Glutamatergic neuron (in vitro differentiated cells): ENCODE results near the gene TMEM179. TPM values are rescaled to one million over a fixed set of nuclear protein-coding genes. Genes with fewer than 3 reads are reported as not detected.

Experiments used
- DNase-seq: peaks from one replicate; pipeline ENCODE4 v3.0.0; 2022
- H3K27ac Mint-ChIP-seq: one replicate; pipeline ENCODE4 v1.8.0; 2020; ENCODE audit warnings: mild to moderate bottlenecking, mixed read lengths, inconsistent platforms; ENCODE audit not compliant: unreplicated experiment
- H3K27me3 Mint-ChIP-seq: one replicate; pipeline ENCODE4 v1.8.0; 2020; ENCODE audit warnings: mild to moderate bottlenecking, moderate library complexity, mixed read lengths, inconsistent platforms; ENCODE audit not compliant: unreplicated experiment
- H3K36me3 Mint-ChIP-seq: one replicate; pipeline ENCODE4 v1.8.0; 2020; ENCODE audit warnings: mild to moderate bottlenecking, mixed read lengths, inconsistent platforms; ENCODE audit not compliant: unreplicated experiment
- H3K4me1 Mint-ChIP-seq: one replicate; pipeline ENCODE4 v1.8.0; 2020; ENCODE audit warnings: mild to moderate bottlenecking, low read depth, mixed read lengths, inconsistent platforms; ENCODE audit not compliant: unreplicated experiment
- H3K4me3 Mint-ChIP-seq: one replicate; pipeline ENCODE4 v1.8.0; 2020; ENCODE audit warnings: mild to moderate bottlenecking, mixed read lengths, inconsistent platforms; ENCODE audit not compliant: unreplicated experiment
- H3K9me3 Mint-ChIP-seq: one replicate; pipeline ENCODE4 v1.8.0; 2020; ENCODE audit warnings: mild to moderate bottlenecking, moderate library complexity, mixed read lengths, inconsistent platforms; ENCODE audit not compliant: unreplicated experiment
- total RNA-seq: library from RNA; stranded (reverse); fragmentation: NEBNext Ultra II Directional; extraction: Animal tissue kit (Norgen Biotek cat#: 25700); gene quantifications from one replicate; pipeline ENCODE4 v1.2.1, GENCODE V29; 2021; ENCODE audit not compliant: unreplicated experiment
- TF ChIP-seq, protein P1 (sequence below): fragments of 200-600 bp; sonication (generic); IDR thresholded peaks from one replicate; pipeline ENCODE4 v1.5.0; 2021; ENCODE audit not compliant: partially characterized antibody, unreplicated experiment

The TMEM179 gene
- total RNA-seq, 1 donor from 2014 or later, result 28.8 TPM

DNA sequence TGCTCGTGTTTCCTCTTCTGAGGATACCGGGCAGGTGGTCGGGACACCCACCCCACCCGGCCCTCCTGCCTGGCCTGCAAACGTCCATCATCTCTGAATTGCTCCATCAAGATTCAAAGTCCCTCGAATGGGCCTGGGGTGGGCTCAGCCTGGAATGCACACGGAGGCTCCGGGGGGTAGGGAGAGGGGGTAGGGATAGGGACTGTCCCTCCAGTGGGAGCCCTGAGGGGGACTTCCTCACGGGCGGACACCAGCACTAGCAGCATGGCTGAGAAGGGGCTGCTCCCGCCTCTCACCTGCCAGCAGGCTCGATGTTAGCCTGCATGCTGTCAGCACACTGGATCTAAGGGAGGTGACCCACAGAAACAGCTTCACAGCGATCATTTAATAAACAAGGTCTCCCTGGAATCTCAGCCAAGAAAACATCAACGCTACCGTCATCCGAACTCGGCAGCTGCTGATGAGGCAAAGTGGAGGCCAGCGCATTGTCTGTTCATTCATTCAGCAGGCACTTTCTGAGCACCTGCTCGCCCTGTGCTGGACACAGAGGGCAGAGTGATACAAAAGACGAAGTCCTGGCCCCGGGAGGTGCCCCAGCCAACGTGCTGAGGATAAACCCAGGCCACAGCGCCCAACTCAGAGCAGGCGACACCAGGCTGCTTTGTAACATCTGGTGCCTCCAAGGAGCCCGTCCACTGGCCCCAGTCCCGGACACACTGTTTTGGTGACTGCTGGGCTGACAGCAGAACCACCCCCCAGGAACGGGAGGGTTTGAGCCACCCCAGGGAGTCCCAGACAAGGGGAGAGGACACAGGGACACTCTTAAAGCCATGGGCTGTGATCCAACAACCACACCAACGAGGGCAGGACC, 6.3 kb downstream of the TMEM179 start:
- Mint-ChIP-seq H3K27ac (no peak overlapping the region), H3K36me3 (peaks cover 5% of the 10 kb centered on the region), H3K4me3 (no peak overlapping the region), H3K9me3 (peaks cover 5% of the 10 kb centered on the region), H3K4me1 (peaks cover 3% of the 10 kb centered on the region), H3K27me3 (peaks cover 19% of the 10 kb centered on the region)
- peak; percentile 15 for DNase-seq
- TF ChIP-seq, protein P1, sequence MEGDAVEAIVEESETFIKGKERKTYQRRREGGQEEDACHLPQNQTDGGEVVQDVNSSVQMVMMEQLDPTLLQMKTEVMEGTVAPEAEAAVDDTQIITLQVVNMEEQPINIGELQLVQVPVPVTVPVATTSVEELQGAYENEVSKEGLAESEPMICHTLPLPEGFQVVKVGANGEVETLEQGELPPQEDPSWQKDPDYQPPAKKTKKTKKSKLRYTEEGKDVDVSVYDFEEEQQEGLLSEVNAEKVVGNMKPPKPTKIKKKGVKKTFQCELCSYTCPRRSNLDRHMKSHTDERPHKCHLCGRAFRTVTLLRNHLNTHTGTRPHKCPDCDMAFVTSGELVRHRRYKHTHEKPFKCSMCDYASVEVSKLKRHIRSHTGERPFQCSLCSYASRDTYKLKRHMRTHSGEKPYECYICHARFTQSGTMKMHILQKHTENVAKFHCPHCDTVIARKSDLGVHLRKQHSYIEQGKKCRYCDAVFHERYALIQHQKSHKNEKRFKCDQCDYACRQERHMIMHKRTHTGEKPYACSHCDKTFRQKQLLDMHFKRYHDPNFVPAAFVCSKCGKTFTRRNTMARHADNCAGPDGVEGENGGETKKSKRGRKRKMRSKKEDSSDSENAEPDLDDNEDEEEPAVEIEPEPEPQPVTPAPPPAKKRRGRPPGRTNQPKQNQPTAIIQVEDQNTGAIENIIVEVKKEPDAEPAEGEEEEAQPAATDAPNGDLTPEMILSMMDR, result no peak

DNA sequence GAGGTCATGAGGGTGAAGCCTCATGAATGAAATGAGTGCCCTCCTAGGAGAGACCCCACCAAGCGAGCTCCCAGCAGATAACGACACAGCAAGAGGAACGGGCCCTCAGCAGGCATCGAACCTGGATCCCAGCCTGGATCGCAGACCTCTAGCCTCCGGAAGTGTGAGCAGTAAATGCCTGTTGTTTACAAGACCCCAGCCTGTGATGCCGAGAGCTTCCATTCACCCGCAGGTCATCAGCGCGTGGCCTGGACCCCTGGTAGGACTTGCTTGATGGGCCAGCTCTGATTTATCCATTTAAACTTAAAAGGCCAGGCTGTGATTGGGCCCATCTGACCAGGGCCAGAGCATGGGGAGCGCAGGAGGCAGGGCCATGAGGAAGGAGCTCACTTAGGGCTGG, 7.0 kb downstream of the TMEM179 start:
- Mint-ChIP-seq H3K36me3 (peaks cover 5% of the 10 kb centered on the region), H3K27me3 (peaks cover 19% of the 10 kb centered on the region), H3K27ac (no peak overlapping the region), H3K9me3 (peaks cover 5% of the 10 kb centered on the region), H3K4me3 (no peak overlapping the region), H3K4me1 (peaks cover 3% of the 10 kb centered on the region)
- TF ChIP-seq, protein P1, result no peak
- DNase-seq, result no peak

DNA sequence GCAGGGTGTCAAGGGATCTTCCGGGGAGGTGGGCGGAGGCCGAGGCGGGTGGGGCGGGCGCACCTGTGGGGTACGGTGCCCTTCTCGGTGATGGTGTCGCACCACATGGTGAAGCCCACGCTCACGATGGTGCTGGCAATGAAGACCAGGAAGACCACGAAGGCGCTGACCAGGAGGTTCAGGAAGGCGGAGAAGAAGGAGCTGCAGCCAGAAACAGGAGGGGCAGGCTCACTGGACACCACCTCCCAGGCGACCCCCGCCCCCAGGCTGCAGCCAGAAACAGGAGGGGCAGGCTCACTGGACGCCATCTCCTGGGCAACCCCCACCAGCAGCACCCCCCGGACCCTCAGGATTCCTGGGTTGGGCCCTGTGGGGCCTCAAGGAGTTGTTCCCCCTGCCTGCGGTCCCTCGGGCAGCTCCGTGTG, 7.6 kb downstream of the TMEM179 start:
- no peak overlapping the region for H3K27ac Mint-ChIP-seq
- peaks cover 21% of the 10 kb centered on the region for H3K27me3 Mint-ChIP-seq
- no peaks in the 10 kb centered on the region for H3K4me1 Mint-ChIP-seq
- H3K4me3 Mint-ChIP-seq, result no peak overlapping the region
- H3K9me3 Mint-ChIP-seq, result peaks cover 7% of the 10 kb centered on the region
- DNase-seq, result peak; percentile 8
- TF ChIP-seq, protein P1, result no peak
- peaks cover 5% of the 10 kb centered on the region for H3K36me3 Mint-ChIP-seq

DNA sequence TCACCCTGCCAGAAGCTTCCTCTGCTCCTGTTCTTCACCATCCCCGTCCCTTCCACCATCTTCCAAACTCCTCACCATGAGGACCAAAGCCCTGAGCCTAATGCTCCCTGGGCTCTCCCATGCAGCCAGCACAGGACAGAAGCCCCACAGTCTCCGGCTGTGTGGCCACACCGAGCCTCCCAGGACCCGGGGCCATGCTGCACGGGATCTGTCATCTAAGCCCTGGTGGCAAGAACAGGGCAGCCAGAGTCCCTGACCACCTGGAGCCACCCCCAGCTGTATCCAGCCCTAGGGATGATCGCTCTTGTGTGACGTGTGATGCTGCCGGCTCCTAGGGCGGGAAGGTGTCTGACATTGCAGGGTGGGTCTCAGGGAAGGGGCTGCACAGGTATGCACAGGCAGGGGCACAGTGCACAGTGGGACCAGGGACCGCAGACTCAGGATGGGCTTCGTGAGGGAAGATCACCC, 8.1 kb downstream of the TMEM179 start:
- peaks cover 21% of the 10 kb centered on the region for H3K27me3 Mint-ChIP-seq
- H3K9me3 Mint-ChIP-seq, result peaks cover 7% of the 10 kb centered on the region
- peaks cover 5% of the 10 kb centered on the region for H3K36me3 Mint-ChIP-seq
- no peak overlapping the region for H3K4me3 Mint-ChIP-seq
- TF ChIP-seq, protein P1, result no peak
- H3K4me1 Mint-ChIP-seq, result no peaks in the 10 kb centered on the region
- H3K27ac Mint-ChIP-seq, result no peak overlapping the region
- DNase-seq, result peak; percentile 12

DNA sequence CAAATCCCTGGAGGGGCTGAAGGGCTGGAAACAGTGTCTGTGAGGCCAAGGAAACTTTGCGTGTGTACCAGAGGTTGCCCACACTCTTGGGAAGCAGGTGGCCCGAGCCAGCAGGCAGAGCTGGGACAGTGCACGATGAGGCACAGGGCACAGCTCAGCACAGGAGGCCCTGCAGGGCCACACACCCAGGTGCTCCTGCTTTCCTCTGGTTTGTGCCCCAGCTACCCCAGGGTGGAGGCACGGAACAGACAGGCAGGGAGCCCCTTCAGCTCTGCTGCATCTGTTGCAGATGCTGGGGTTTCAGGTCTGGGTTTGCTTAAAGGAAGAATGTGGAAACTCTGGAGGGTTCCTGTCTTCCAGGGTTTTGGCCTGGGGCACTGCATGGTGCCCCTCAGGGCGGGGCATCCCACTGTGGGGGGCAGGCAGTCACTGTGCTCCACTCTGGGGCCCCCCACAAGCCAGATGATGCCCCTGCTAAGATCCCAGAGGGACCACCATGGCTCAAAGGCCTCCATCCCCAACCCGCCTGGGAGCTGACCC, 8.6 kb downstream of the TMEM179 start:
- TF ChIP-seq, protein P1, result no peak
- peaks cover 5% of the 10 kb centered on the region for H3K36me3 Mint-ChIP-seq
- peaks cover 20% of the 10 kb centered on the region for H3K27me3 Mint-ChIP-seq
- H3K4me3 Mint-ChIP-seq, result no peak overlapping the region
- DNase-seq, result peak; percentile 12
- no peak overlapping the region for H3K27ac Mint-ChIP-seq
- no peaks in the 10 kb centered on the region for H3K4me1 Mint-ChIP-seq
- peaks cover 5% of the 10 kb centered on the region for H3K9me3 Mint-ChIP-seq
